ENCODE measurements around the gene DAP3.

DNA sequence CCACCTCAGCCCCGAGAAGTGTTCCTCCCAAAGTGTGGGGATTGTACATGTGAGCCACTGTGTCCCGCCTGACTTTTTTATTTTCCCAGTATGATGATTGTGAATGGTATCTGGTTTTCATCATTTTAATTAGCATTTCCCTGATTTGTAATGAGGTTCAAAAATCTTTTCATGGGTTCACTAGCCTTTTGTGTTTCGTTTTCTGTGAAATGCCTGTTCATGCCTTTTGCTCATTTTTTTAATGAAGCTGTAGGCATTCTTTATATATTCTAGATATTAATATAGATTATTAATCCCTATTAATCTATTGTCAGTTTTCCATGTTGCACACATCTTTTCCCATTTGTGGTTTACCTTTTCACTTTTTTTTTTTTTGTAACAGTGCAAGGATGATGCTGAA lies 20.5 kb downstream of the DAP3 start:
- TF ChIP-seq YY1 (tag by site-specific recombination; IDR thresholded peaks at IDR 0.05): no peak
- no peak for TF ChIP-seq ZNF274 (IDR thresholded peaks at IDR 0.05; ENCODE audit: low read length)
- TF ChIP-seq ZNF274 (tag by site-specific recombination; IDR thresholded peaks at IDR 0.05; ENCODE audit: borderline replicate concordance): no peak
- TF ChIP-seq YY2 (tag by site-specific recombination; IDR thresholded peaks at IDR 0.05): no peak
- TF ChIP-seq, protein P1, sequence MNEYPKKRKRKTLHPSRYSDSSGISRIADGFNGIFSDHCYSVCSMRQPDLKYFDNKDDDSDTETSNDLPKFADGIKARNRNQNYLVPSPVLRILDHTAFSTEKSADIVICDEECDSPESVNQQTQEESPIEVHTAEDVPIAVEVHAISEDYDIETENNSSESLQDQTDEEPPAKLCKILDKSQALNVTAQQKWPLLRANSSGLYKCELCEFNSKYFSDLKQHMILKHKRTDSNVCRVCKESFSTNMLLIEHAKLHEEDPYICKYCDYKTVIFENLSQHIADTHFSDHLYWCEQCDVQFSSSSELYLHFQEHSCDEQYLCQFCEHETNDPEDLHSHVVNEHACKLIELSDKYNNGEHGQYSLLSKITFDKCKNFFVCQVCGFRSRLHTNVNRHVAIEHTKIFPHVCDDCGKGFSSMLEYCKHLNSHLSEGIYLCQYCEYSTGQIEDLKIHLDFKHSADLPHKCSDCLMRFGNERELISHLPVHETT (tag by site-specific recombination; IDR thresholded peaks at IDR 0.05): no peak
- TF ChIP-seq ZNF585B (tag by site-specific recombination; IDR thresholded peaks at IDR 0.05): no peak
- TF ChIP-seq, protein P2, sequence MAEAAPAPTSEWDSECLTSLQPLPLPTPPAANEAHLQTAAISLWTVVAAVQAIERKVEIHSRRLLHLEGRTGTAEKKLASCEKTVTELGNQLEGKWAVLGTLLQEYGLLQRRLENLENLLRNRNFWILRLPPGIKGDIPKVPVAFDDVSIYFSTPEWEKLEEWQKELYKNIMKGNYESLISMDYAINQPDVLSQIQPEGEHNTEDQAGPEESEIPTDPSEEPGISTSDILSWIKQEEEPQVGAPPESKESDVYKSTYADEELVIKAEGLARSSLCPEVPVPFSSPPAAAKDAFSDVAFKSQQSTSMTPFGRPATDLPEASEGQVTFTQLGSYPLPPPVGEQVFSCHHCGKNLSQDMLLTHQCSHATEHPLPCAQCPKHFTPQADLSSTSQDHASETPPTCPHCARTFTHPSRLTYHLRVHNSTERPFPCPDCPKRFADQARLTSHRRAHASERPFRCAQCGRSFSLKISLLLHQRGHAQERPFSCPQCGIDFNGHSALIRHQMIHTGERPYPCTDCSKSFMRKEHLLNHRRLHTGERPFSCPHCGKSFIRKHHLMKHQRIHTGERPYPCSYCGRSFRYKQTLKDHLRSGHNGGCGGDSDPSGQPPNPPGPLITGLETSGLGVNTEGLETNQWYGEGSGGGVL (tag by site-specific recombination; IDR thresholded peaks at IDR 0.05): no peak
- no peak for TF ChIP-seq MEIS1 (CRISPR knock-in tag; IDR thresholded peaks at IDR 0.05; ENCODE audit: borderline replicate concordance)
- TF ChIP-seq, protein P3, sequence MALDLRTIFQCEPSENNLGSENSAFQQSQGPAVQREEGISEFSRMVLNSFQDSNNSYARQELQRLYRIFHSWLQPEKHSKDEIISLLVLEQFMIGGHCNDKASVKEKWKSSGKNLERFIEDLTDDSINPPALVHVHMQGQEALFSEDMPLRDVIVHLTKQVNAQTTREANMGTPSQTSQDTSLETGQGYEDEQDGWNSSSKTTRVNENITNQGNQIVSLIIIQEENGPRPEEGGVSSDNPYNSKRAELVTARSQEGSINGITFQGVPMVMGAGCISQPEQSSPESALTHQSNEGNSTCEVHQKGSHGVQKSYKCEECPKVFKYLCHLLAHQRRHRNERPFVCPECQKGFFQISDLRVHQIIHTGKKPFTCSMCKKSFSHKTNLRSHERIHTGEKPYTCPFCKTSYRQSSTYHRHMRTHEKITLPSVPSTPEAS (tag by site-specific recombination; IDR thresholded peaks at IDR 0.05): no peak
- no peak for TF ChIP-seq CTCF (tag by site-specific recombination; IDR thresholded peaks at IDR 0.05)
- no peak for TF ChIP-seq ZBTB1 (tag by site-specific recombination; IDR thresholded peaks at IDR 0.05)
- TF ChIP-seq ZNF610 (tag by site-specific recombination; IDR thresholded peaks at IDR 0.05; ENCODE audit: borderline replicate concordance): no peak
